ENCODE measurements around the gene TFAP2B.

TFAP2B gene

DNA sequence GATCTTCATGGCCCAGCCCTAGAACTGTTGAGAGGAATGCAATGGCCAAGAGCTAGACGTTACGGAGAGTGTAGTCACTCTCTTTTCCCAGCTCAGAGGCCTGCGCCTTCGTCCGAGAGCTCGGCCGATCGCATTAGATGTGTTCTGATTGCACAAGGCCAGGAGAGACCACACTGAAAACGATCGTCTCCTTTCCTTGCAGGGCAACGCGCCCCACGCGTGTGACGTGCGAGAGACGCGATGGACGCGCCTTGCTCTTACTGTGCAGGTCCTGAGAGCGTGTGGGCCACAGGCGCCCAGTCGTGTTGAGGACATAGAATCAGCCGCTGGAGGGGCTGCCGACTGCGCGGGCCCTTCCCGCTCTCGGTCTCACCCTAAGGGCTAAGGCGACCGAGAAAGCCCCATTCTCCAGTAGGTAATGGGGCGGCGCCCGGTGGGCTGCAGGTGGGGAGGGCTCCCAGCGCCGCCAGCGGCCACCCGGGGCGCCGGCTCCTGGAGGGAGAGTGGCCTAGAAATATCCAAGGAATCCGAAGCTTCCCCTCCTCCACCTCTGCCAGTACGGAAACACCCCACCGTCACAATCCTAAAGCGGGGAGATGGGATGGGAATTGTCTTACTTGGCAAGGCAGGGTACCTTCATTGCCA lies 26.9 kb downstream of the TFAP2B start:
- ChIA-PET POLR2A (ENCODE audit: low non-redundant PET) (no interaction called here), CTCF (interaction anchor here (0.6 kb wide), 1 partner anchor 154 kb away, joined by 3 read pairs; no protein-coding TSS in a partner anchor)
- TF ChIP-seq, protein P1, sequence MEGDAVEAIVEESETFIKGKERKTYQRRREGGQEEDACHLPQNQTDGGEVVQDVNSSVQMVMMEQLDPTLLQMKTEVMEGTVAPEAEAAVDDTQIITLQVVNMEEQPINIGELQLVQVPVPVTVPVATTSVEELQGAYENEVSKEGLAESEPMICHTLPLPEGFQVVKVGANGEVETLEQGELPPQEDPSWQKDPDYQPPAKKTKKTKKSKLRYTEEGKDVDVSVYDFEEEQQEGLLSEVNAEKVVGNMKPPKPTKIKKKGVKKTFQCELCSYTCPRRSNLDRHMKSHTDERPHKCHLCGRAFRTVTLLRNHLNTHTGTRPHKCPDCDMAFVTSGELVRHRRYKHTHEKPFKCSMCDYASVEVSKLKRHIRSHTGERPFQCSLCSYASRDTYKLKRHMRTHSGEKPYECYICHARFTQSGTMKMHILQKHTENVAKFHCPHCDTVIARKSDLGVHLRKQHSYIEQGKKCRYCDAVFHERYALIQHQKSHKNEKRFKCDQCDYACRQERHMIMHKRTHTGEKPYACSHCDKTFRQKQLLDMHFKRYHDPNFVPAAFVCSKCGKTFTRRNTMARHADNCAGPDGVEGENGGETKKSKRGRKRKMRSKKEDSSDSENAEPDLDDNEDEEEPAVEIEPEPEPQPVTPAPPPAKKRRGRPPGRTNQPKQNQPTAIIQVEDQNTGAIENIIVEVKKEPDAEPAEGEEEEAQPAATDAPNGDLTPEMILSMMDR (conservative IDR thresholded peaks at IDR 0.05; ENCODE audit: low read depth) = no peak
- H3K27ac ChIP-seq = no peak overlapping the region
- no peak for DNase-seq (ENCODE audit: low spot score)

DNA sequence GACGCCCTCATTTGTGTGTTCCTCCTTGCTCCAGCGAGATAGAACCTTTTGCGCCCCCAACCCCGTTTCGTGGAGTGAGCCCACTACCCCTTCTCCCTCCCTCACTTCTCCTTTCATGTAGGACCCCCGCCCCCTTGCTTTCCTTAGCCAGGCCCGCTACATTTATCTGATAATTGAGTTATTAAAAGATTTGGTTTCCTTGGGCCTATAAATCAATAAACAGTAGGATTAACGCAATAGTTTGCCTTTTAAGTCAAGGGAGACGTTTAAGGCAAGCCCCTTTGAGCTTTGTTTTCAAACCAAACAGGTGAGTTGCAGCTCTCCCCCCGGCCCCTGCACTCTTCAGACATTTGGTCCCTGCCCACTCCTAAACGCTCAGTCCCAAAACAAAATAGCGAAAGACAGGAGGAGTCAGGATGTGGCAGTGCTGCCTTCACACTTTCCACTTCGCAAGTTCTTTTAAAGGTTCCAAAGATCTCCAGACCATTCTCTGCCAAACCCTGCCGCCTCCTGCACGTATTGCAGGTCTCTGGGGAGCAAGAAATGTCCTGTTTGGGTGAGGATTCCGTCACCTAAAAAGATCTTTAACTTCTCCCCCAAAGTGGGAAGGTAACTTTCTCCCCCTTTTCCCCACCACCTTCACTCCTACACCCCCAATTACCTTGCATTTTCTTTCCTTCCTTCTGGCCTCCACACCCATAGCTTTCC lies 27.6 kb downstream of the TFAP2B start:
- CTCF ChIA-PET = interaction anchor here (0.6 to 0.7 kb wide), 2 partner anchors 26 to 43 kb away, joined by 3 read pairs; no protein-coding TSS in a partner anchor

DNA sequence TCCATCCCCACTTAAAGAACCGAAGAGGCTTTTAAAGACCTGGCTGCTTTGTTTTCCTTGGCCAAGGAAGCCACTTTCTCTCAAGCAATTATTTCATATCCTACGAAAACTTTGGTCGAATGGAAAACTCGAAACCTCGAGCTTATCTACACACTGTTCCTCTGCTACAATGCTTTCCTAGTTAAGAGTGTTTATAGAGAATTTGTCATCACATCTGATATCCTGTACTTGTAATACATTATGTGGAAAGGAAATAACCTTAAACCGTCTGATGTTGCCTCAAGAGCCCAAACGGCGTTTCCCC lies 28.1 kb downstream of the TFAP2B start:
- TF ChIP-seq, protein P1 (conservative IDR thresholded peaks at IDR 0.05; ENCODE audit: low read depth) = no peak
- no peak overlapping the region for H3K27ac ChIP-seq
- no peak for DNase-seq (ENCODE audit: low spot score)
- ChIA-PET CTCF (interaction anchor here (0.6 to 0.7 kb wide), 2 partner anchors 43 to 1385 kb away, joined by 3 read pairs; no protein-coding TSS in a partner anchor), POLR2A (ENCODE audit: low non-redundant PET) (no interaction called here)

More for the DNA sequence above, 27.6 kb downstream of the TFAP2B start:
- TF ChIP-seq, protein P1 (conservative IDR thresholded peaks at IDR 0.05; ENCODE audit: low read depth) = no peak
- H3K27ac ChIP-seq = no peak overlapping the region
- POLR2A ChIA-PET (ENCODE audit: low non-redundant PET) = no interaction called here
- DNase-seq (ENCODE audit: low spot score) = no peak

DNA sequence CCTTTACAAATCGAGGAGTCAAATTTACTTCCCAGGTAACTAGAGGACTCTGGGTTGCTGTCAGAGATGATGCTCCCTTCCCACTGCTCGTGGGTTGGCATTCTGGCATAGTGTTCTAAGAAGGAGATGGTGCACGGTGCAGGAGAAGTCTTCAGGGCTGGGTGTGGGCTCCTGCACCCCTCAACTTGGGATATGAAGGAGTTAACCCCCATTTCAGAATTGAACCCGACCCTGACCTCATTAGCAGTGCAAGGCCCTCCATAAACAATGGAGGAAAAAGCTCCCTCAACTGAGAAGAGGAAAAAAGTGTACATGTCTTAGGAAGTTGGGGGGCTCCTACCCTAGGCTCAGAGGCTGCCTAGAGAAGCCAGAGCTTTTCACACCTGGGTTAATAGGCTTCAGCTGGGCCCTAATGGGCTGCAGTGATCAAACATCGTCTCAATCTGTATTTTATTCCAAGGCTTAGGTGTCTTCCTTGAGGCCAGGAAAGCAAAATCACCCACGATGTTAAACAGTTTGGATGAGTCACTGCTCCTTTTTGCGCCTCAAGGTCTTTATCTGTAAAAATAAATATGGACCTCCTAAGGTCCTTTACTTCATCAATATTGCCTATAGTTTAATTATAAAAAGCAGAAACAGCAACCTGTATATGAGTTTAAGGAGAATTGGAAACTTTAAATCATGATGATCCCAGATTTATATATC lies 29.4 kb downstream of the TFAP2B start:
- TF ChIP-seq, protein P1 (conservative IDR thresholded peaks at IDR 0.05; ENCODE audit: low read depth) = no peak
- H3K27ac ChIP-seq = no peak overlapping the region
- POLR2A ChIA-PET (ENCODE audit: low non-redundant PET) = no interaction called here
- CTCF ChIA-PET = interaction anchor here (0.7 kb wide), 1 partner anchor 103 kb away, joined by 3 read pairs; no protein-coding TSS in a partner anchor
- DNase-seq (ENCODE audit: low spot score) = no peak

DNA sequence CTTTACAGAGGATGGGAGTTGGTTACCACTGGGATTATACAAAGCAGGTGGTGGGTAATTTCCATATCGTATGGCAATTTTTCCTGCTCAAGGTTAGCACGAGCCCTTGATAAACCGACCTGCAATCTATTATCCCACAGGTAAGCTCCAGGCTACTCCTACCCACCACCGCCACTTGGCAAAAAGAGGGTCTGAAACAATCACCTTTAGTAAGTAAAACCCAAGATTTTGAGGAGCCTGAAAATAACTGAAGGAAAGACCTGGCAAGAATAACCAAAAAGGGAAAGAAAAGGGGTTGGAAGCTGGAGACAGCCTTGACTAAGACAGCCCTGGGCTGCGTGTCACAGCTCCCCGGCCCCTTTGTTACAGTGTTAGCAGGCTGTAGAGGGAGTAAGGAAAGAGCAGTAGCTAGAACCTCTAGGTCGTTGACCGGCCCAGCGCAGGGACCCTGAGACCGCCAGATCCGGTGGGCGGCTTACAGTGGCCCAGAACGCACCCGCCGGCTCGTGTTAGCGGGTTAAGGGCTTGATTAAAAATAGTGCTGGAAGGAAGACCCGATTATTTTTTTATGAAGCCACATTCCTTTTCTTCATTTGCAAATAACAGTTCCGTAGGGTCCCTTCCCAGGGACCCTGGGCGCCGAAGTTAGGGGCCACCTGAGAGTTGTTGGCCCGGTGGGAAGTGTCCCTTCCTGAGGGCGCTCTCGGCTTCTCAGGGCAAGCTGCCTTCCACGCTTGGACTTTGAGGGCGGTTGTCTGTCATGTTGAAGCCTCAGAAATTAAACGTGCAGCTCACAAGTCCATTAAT lies 30.5 kb downstream of the TFAP2B start:
- TF ChIP-seq, protein P1 (conservative IDR thresholded peaks at IDR 0.05; ENCODE audit: low read depth) = no peak
- no peak overlapping the region for H3K27ac ChIP-seq
- CTCF ChIA-PET = interaction anchor here (0.9 kb wide), 1 partner anchor 19 kb away, joined by 3 read pairs; no protein-coding TSS in a partner anchor
- POLR2A ChIA-PET (ENCODE audit: low non-redundant PET) = no interaction called here
- no peak for DNase-seq (ENCODE audit: low spot score)

DNA sequence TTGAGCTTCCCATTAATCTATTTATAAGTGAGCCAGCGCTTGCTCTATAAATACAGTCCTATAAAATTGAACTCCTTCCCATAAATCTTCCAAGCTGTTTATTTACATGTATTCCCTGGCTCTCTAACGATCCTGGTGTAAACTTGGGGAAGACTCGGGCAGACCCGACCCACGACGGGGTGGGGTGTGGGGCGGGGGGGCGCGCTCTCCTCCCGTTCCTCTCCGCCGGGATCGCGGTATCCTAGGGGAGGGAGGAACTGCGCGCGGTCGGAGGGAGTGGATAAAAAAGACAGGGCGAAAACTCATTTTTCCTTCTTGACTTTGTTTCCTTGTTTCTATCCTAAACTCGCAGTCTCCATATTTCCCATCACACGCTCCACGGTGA lies 31.1 kb downstream of the TFAP2B start:
- no peak overlapping the region for H3K27ac ChIP-seq
- POLR2A ChIA-PET (ENCODE audit: low non-redundant PET) = no interaction called here
- CTCF ChIA-PET = interaction anchor here (0.9 kb wide), 1 partner anchor 20 kb away, joined by 3 read pairs; no protein-coding TSS in a partner anchor
- DNase-seq (ENCODE audit: low spot score) = no peak
- TF ChIP-seq, protein P1 (conservative IDR thresholded peaks at IDR 0.05; ENCODE audit: low read depth) = no peak

All from RWPE1 (cell line).